Heart left ventricle (tissue), 16 donors: ENCODE measurements around the gene MYO18B. TPM values are rescaled to one million over a fixed set of nuclear protein-coding genes. Genes with fewer than 3 reads are reported as not detected.
A peak's percentile ranks its signal among the peaks of the same experiment; 100 is the strongest.

Experiments used
- ATAC-seq, 4 donors: fragments of 200-7000 bp; cut with Tn5 transposase; one replicate each; pipeline ENCODE4 v1.9.1; 2020 to 2022; ENCODE audit warnings: moderate library complexity in 4 of 4, mild to moderate bottlenecking in 3 of 4, moderate number of reproducible peaks in 1 of 4
- DNase-seq, 5 donors: peaks; one replicate each; pipeline ENCODE4 v3.0.0-alpha.2; 2020
- H3K27ac ChIP-seq, 12 donors: fragments of 200-600 bp; sonication (generic) in 4 of 12; one replicate each; pipeline versions ENCODE4 v1.5.0 to v1.8.0; 2016 to 2022; ENCODE audit warnings: mild to moderate bottlenecking in 2 of 12
- H3K27me3 ChIP-seq, 9 donors: fragments of 200-600 bp; sonication (generic) in 2 of 9; one replicate each; pipeline versions ENCODE4 v1.5.1 to v1.8.0; 2016 to 2022; ENCODE audit warnings: mild to moderate bottlenecking in 3 of 9
- H3K36me3 ChIP-seq, 9 donors: fragments of 200-600 bp; sonication (generic) in 2 of 9; one replicate each; pipeline versions ENCODE4 v1.5.0 to v1.8.0; 2018 to 2022; ENCODE audit warnings: mild to moderate bottlenecking in 2 of 9
- H3K4me1 ChIP-seq, 12 donors: fragments of 200-600 bp; sonication (generic) in 4 of 12; one replicate each; pipeline versions ENCODE4 v1.5.0 to v1.8.0; 2016 to 2022; ENCODE audit warnings: mild to moderate bottlenecking in 3 of 12
- H3K4me3 ChIP-seq, 12 donors: fragments of 200-600 bp; sonication (generic) in 4 of 12; one replicate each; pipeline versions ENCODE4 v1.5.0 to v1.8.0; 2017 to 2022; ENCODE audit warnings: mild to moderate bottlenecking in 9 of 12, moderate library complexity in 4 of 12
- H3K9me3 ChIP-seq, 12 donors: fragments of 200-600 bp; sonication (generic) in 4 of 12; one replicate each; pipeline versions ENCODE4 v1.5.0 to v1.8.0; 2016 to 2022; ENCODE audit warnings: mild to moderate bottlenecking in 1 of 12
- CTCF ChIP-seq, 12 donors: fragments of 200-600 bp; sonication (generic) in 4 of 12; IDR thresholded peaks; one replicate each; pipeline versions ENCODE4 v1.5.0 to v1.8.0; 2018 to 2022; ENCODE audit warnings: antibody characterized with exemption in 12 of 12, mild to moderate bottlenecking in 5 of 12
- POLR2A ChIP-seq, 2 donors: fragments of 450-650 bp; IDR thresholded peaks; one replicate each; pipeline ENCODE4 v1.6.1; 2017; ENCODE audit warnings: antibody characterized with exemption in 2 of 2, mild to moderate bottlenecking in 2 of 2, moderate library complexity in 2 of 2
- WGBS, 4 donors: extraction: QIAGEN DNeasy Blood & Tissue Kit in 2 of 4; methylation state at CpG; one replicate each; pipeline versions ENCODE4 v1.1.5 to v1.1.7; 2013 to 2018; 5-methylcytosine and 5-hydroxymethylcytosine counted together
- intact Hi-C, 10 donors: fragments of 100-400 bp; cut with DNase I; formaldehyde crosslinking; loops; one replicate each; pipeline versions ENCODE4 v1.11.1 to v1.14.2; 2022
- polyA plus RNA-seq, 2 donors: library from polyadenylated mRNA; stranded (reverse); fragments of 200-250 nt; gene quantifications; one replicate each; pipeline ENCODE4 v1.2.3, GENCODE V29; 2013
- total RNA-seq, 9 donors: library from RNA; depleted of rRNA in 2 of 9; stranded (reverse); fragments of >200 nt in 2 of 9; fragmentation: NEBNext Ultra II Directional in 3 of 9; extraction: Animal tissue kit (Norgen Biotek cat#: 25700) in 3 of 9; gene quantifications; one replicate each; pipeline versions ENCODE4 v1.1.0 to v1.2.4, GENCODE V29; 2016 to 2023
- donor health status: ischemic (EF 13 %, LVEDD 7.1; RV severe dilation, severe dysfunction).
- donor health status: healthy with polysubstance abuse.
- donor health status: DM: no; HTN: yes; CAD: no.
- donor health status: DM: no; HTN: no; CAD: no.
- donor health status: ischemic (EF 25% LVEDD 6.9; RV normal size, moderate dysfunction).
- donor health status: ischemic (EF 25% LVEDD 5.7; RV mildly dilated, moderate dysfunction).
- donor health status: healthy.
- donor health status: DM: yes; HTN: yes; CAD: no.
- donor health status: ischemic (EF 35%, LVEDD 5.7; RV mildly dilated, moderate dysfunction).
- donor health status: nonischemic (EF 11% LVEDD 7.7; RV severe dilation, severe dysfunction).
- donor health status: DM: yes; HTN: yes; CAD: no.
- donor health status: PGD.
- donor health status: ischemic (EF 29% LVEDD 5.4; RV normal size, mild dysfunction).
- donor health status: nonischemic (EF 23%, LVEDD 6.1; RV moderate dilation, normal function).

The MYO18B gene
- total and polyA plus RNA-seq, 11 donors, result 140 to 301 (median 193) TPM

GRCh38 chr22:25997886-25998775 is 256.1 kb downstream of the MYO18B start:
- H3K4me1 ChIP-seq, result peaks cover 0 to 30% (median 2%) of the 10 kb centered on the region in 12 donors
- H3K9me3 ChIP-seq, result no peaks in the 10 kb centered on the region
- DNase-seq (no peak), ATAC-seq (peak; percentile 68 to 76 (median 71))
- intact Hi-C loops, result no loop called here
- peaks cover 0 to 42% (median 0%) of the 10 kb centered on the region in 9 donors for H3K36me3 ChIP-seq
- H3K4me3 ChIP-seq, result no peak overlapping the region
- peak overlapping the region in 9 of 12 donors; percentile 16 to 84 (median 62) for H3K27ac ChIP-seq
- WGBS, 4 donors, result 34 to 43% (median 37%) methylated on average over 11 of the region's 11 CpGs
- H3K27me3 ChIP-seq, result no peaks in the 10 kb centered on the region
- no peak for TF ChIP-seq POLR2A (IDR thresholded peaks at IDR 0.05)

GRCh38 chr22:26002456-26002855 is 260.5 kb downstream of the MYO18B start:
- Histone ChIP-seq H3K4me1 (peaks cover 0 to 19% (median under 1%) of the 10 kb centered on the region in 12 donors), H3K36me3 (peaks cover 0 to 61% (median 8%) of the 10 kb centered on the region in 9 donors), H3K27me3 (no peaks in the 10 kb centered on the region), H3K9me3 (peaks cover 0 to 8% (median 0%) of the 10 kb centered on the region in 12 donors), H3K27ac (no peak overlapping the region), H3K4me3 (no peak overlapping the region)
- ATAC-seq (no peak), DNase-seq (no peak)
- TF ChIP-seq CTCF (IDR thresholded peaks at IDR 0.05), result no peak
- no peak for TF ChIP-seq POLR2A (IDR thresholded peaks at IDR 0.05)
- intact Hi-C loops, result no loop called here
- WGBS, 4 donors, result 73 to 82% (median 76%) methylated on average over 2 of the region's 2 CpGs

- intact Hi-C loops, result no loop called here
- Histone ChIP-seq H3K9me3 (peaks cover 0 to 8% (median 0%) of the 10 kb centered on the region in 12 donors), H3K27me3 (no peaks in the 10 kb centered on the region), H3K4me3 (no peak overlapping the region), H3K36me3 (peaks cover 0 to 81% (median 8%) of the 10 kb centered on the region in 9 donors), H3K4me1 (peaks cover 0 to 3% (median 0%) of the 10 kb centered on the region in 12 donors), H3K27ac (no peak overlapping the region)
- ATAC-seq (no peak), DNase-seq (no peak)
- 82 to 87% (median 84%) methylated on average over 4 of the region's 4 CpGs for WGBS, 4 donors
- TF ChIP-seq CTCF (IDR thresholded peaks at IDR 0.05), result no peak
- no peak for TF ChIP-seq POLR2A (IDR thresholded peaks at IDR 0.05)
Measured at GRCh38 chr22:26004477-26004876, 262.5 kb downstream of the MYO18B start.

GRCh38 chr22:26008587-26008986 is 266.6 kb downstream of the MYO18B start:
- ATAC-seq, result peak; percentile 42 to 74 (median 56)
- 67 to 76% (median 72%) methylated on average over 7 of the region's 7 CpGs for WGBS, 4 donors

More at GRCh38 chr22:26008587-26008986, 266.6 kb downstream of the MYO18B start:
- H3K27me3 ChIP-seq, result no peaks in the 10 kb centered on the region
- H3K9me3 ChIP-seq, result peaks cover 0 to 8% (median 0%) of the 10 kb centered on the region in 12 donors
- no peak overlapping the region for H3K4me3 ChIP-seq
- H3K36me3 ChIP-seq, result peaks cover 0 to 81% (median 13%) of the 10 kb centered on the region in 9 donors
- intact Hi-C loops, result no loop called here
- TF ChIP-seq CTCF (IDR thresholded peaks at IDR 0.05), result no peak
- no peak for TF ChIP-seq POLR2A (IDR thresholded peaks at IDR 0.05)
- no peak overlapping the region for H3K27ac ChIP-seq
- no peak for DNase-seq
- H3K4me1 ChIP-seq, result no peaks in the 10 kb centered on the region
